Airway epithelial cell (primary cell): ENCODE measurements around the gene USP38. TPM values are rescaled to one million over a fixed set of nuclear protein-coding genes. Genes with fewer than 3 reads are reported as not detected.

Source experiments
- total RNA-seq: library from RNA; depleted of rRNA; stranded (reverse); fragments of >200 nt; gene quantifications from 2 replicates; pipeline ENCODE4 v1.2.3, GENCODE V29; 2015

The USP38 gene, protein sequence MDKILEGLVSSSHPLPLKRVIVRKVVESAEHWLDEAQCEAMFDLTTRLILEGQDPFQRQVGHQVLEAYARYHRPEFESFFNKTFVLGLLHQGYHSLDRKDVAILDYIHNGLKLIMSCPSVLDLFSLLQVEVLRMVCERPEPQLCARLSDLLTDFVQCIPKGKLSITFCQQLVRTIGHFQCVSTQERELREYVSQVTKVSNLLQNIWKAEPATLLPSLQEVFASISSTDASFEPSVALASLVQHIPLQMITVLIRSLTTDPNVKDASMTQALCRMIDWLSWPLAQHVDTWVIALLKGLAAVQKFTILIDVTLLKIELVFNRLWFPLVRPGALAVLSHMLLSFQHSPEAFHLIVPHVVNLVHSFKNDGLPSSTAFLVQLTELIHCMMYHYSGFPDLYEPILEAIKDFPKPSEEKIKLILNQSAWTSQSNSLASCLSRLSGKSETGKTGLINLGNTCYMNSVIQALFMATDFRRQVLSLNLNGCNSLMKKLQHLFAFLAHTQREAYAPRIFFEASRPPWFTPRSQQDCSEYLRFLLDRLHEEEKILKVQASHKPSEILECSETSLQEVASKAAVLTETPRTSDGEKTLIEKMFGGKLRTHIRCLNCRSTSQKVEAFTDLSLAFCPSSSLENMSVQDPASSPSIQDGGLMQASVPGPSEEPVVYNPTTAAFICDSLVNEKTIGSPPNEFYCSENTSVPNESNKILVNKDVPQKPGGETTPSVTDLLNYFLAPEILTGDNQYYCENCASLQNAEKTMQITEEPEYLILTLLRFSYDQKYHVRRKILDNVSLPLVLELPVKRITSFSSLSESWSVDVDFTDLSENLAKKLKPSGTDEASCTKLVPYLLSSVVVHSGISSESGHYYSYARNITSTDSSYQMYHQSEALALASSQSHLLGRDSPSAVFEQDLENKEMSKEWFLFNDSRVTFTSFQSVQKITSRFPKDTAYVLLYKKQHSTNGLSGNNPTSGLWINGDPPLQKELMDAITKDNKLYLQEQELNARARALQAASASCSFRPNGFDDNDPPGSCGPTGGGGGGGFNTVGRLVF
- total RNA-seq, result 13.1 and 16.9 TPM in 2 replicates

DNA sequence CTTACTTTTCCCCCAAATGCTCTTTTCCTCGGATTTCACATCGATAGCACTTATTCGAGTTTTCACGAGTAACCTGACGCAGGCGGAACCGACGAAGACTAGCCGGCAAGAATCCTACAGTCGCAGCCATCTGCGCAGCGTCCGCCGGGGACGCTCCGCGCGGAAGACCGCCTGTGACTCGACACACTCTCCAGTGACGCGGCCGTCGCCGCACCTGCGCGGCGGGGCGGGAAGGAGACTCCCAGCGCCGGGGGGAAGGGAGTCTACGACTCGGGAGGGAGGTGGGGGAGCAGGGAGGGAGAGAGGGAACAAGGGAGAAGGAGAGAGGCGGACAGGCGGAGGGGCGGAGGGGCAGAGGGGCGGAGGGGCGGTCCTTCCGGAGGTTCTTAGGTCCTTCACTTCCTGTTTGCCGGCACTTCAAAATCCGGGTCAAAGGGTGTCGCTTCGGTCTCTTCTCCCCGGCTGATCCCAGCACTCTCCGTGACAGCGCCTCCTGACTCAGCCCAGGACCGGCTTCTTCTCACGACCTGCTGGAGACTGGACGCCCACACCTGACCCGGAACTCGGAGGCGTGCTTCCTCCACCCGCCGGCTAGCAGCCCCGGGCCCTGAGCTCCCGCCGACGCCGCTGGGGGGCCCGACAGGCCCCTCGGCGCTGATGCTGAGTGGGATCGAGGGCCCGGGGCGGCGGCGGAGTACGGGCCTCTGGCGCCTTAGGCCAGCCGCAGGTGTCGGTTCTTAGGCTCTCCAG lies at the start of gene USP38:
Gene USP38 (plus strand): TSS at position 415 of the 750 bp plus-strand sequence. CDS start 534 bp downstream, outside the sequence.

Other genes starting within 250 kb of the USP38 start
- gene GAB1, start 152.0 kb downstream of the USP38 start, total RNA-seq, result 6.2 and 9.1 TPM in 2 replicates